IMR-90 (cell line): ENCODE measurements around the gene PAEP. TPM values are rescaled to one million over a fixed set of nuclear protein-coding genes. Genes with fewer than 3 reads are reported as not detected.

Source experiments
- ATAC-seq: fragments of 200-7000 bp; cut with Tn5 transposase; 2 replicates; pipeline ENCODE4 v1.9.1; 2020; ENCODE audit warnings: low read depth, mild to moderate bottlenecking, moderate library complexity
- BruUV-seq: library from RNA; stranded (reverse); fragments of 400-500 nt; replicated peaks from 2 replicates; lab custom pipeline; 2021; lab: Mats Ljungman, UMichigan
- CTCF ChIA-PET: fragments of 300-600 bp; formaldehyde crosslinking; extraction: SDS; loops from one replicate; lab custom pipeline; 2021; ENCODE audit warnings: antibody characterized with exemption; lab: Yijun Ruan, JAX
- POLR2A ChIA-PET: fragments of 300-600 bp; sonication (Branson Sonifier 250); formaldehyde crosslinking; loops from one replicate; lab custom pipeline; 2022; ENCODE audit warnings: antibody characterized with exemption; ENCODE audit not compliant: unreplicated experiment; lab: Charles Lee
- DNase-seq: peaks from one replicate; pipeline ENCODE4 v3.0.0; 2013
- H2AFZ ChIP-seq: replicated peaks from 2 replicates; pipeline ENCODE3; 2013; ENCODE audit warnings: low read length, mild to moderate bottlenecking; ENCODE audit not compliant: poor library complexity
- H2AK5ac ChIP-seq: 2 replicates; pipeline ENCODE4 v1.6.1; 2013; ENCODE audit warnings: low read depth, low read length, inconsistent platforms
- H2AK9ac ChIP-seq: replicated peaks from 2 replicates; pipeline ENCODE3; 2013; ENCODE audit warnings: mild to moderate bottlenecking, low read depth, low read length, moderate library complexity; ENCODE audit not compliant: poor library complexity
- H2BK120ac ChIP-seq: 2 replicates; pipeline ENCODE4 v1.6.1; 2013; ENCODE audit warnings: low read depth, low read length, inconsistent platforms
- H2BK15ac ChIP-seq: 3 replicates; pipeline ENCODE4 v1.6.1; 2013; ENCODE audit warnings: low read depth, low read length, inconsistent platforms
- H2BK20ac ChIP-seq: 2 replicates; pipeline ENCODE4 v1.6.1; 2013; ENCODE audit warnings: low read depth, mild to moderate bottlenecking, inconsistent platforms, low read length, moderate library complexity
- H2BK5ac ChIP-seq: 2 replicates; pipeline ENCODE4 v1.6.1; 2013; ENCODE audit warnings: mild to moderate bottlenecking, low read depth, low read length, inconsistent platforms; ENCODE audit not compliant: poor library complexity, severe bottlenecking
- H3K14ac ChIP-seq: replicated peaks from 2 replicates; pipeline ENCODE4 v1.6.1; 2013; ENCODE audit warnings: low read depth, low read length, inconsistent platforms
- H3K18ac ChIP-seq: 2 replicates; pipeline ENCODE4 v1.6.1; 2013; ENCODE audit warnings: low read depth, low read length, control low read depth
- H3K23ac ChIP-seq: 2 replicates; pipeline ENCODE4 v1.6.1; 2013; ENCODE audit warnings: low read depth, low read length, inconsistent platforms
- H3K27ac ChIP-seq: 2 replicates; pipeline ENCODE4 v1.5.1; 2013; ENCODE audit warnings: mild to moderate bottlenecking, control low read depth, low read length; ENCODE audit not compliant: insufficient read depth
- H3K27me3 ChIP-seq: 2 replicates; pipeline ENCODE4 v1.6.1; 2013; ENCODE audit warnings: low read length; ENCODE audit not compliant: control insufficient read depth, insufficient read depth
- H3K36me3 ChIP-seq: 2 replicates; pipeline ENCODE4 v1.6.1; 2013; ENCODE audit warnings: low read length, mixed read lengths; ENCODE audit not compliant: control insufficient read depth, insufficient read depth
- H3K4ac ChIP-seq: 2 replicates; pipeline ENCODE4 v1.6.1; 2013; ENCODE audit warnings: low read depth, low read length, inconsistent platforms
- H3K4me1 ChIP-seq: 2 replicates; pipeline ENCODE4 v1.6.1; 2013; ENCODE audit warnings: low read length, mixed read lengths; ENCODE audit not compliant: control insufficient read depth, insufficient read depth
- H3K4me2 ChIP-seq: 2 replicates; pipeline ENCODE4 v1.6.1; 2013; ENCODE audit warnings: low read depth, mild to moderate bottlenecking, control low read depth, low read length, moderate library complexity
- H3K4me3 ChIP-seq: 2 replicates; pipeline ENCODE4 v1.5.1; 2013; ENCODE audit warnings: low read depth, mild to moderate bottlenecking, control low read depth, low read length, moderate library complexity; ENCODE audit not compliant: insufficient read depth
- H3K56ac ChIP-seq: 2 replicates; pipeline ENCODE4 v1.6.1; 2013; ENCODE audit warnings: low read length, inconsistent platforms; ENCODE audit not compliant: insufficient read depth; ENCODE audit errors: extremely low read depth
- H3K79me1 ChIP-seq, 2 experiments: 2 replicates each; pipeline ENCODE4 v1.6.1; 2013; ENCODE audit warnings: low read length in 2 of 2, inconsistent platforms in 1 of 2, low read depth in 1 of 2
- H3K9ac ChIP-seq: 2 replicates; pipeline ENCODE4 v1.6.1; 2013; ENCODE audit warnings: low read depth, low read length, control low read depth
- H3K9me1 ChIP-seq: 2 replicates; pipeline ENCODE4 v1.6.1; 2013; ENCODE audit warnings: low read length, inconsistent platforms; ENCODE audit not compliant: insufficient read depth
- H3K9me3 ChIP-seq: 2 replicates; pipeline ENCODE4 v1.6.1; 2013; ENCODE audit warnings: low read length; ENCODE audit not compliant: control insufficient read depth, insufficient read depth
- H4K20me1 ChIP-seq: 2 replicates; pipeline ENCODE4 v1.6.1; 2013; ENCODE audit warnings: low read length, inconsistent platforms; ENCODE audit not compliant: insufficient read depth
- H4K5ac ChIP-seq: 2 replicates; pipeline ENCODE4 v1.6.1; 2013; ENCODE audit warnings: mild to moderate bottlenecking, low read depth, low read length, control low read depth
- H4K8ac ChIP-seq, 2 experiments: 2 replicates each; pipeline ENCODE4 v1.6.1; 2013; ENCODE audit warnings: low read depth in 2 of 2, low read length in 2 of 2, control low read depth in 1 of 2, inconsistent platforms in 1 of 2
- H4K91ac ChIP-seq: 2 replicates; pipeline ENCODE4 v1.6.1; 2013; ENCODE audit warnings: low read depth, low read length, inconsistent platforms; ENCODE audit not compliant: insufficient read depth
- CHD1 ChIP-seq: IDR thresholded peaks from 2 replicates; pipeline ENCODE4 v1.6.1; 2012; ENCODE audit warnings: low read depth, low read length, improper control_type of control experiment
- FOS ChIP-seq: fragments of 150-350 bp; IDR thresholded peaks from 2 replicates; pipeline ENCODE4 v1.6.1; 2016; ENCODE audit warnings: low read depth, low read length
- MAZ ChIP-seq: IDR thresholded peaks from 2 replicates; pipeline ENCODE4 v1.6.1; 2012; ENCODE audit warnings: low read depth, mild to moderate bottlenecking, low read length, improper control_type of control experiment, moderate library complexity, borderline replicate concordance
- MXI1 ChIP-seq: IDR thresholded peaks from 2 replicates; pipeline ENCODE4 v1.6.1; 2012; ENCODE audit warnings: low read depth, mild to moderate bottlenecking, low read length, moderate library complexity, borderline replicate concordance
- NFE2L2 ChIP-seq: fragments of 150-350 bp; IDR thresholded peaks from 2 replicates; pipeline ENCODE4 v1.6.1; 2016; ENCODE audit warnings: low read depth, mild to moderate bottlenecking, low read length
- POLR2A ChIP-seq: IDR thresholded peaks from 2 replicates; pipeline ENCODE4 v1.6.1; 2012; ENCODE audit warnings: mild to moderate bottlenecking, low read depth, low read length
- RAD21 ChIP-seq: IDR thresholded peaks from 2 replicates; pipeline ENCODE4 v1.6.1; 2012; ENCODE audit warnings: low read length, improper control_type of control experiment
- RFX5 ChIP-seq: IDR thresholded peaks from 2 replicates; pipeline ENCODE4 v1.8.0; 2012; ENCODE audit warnings: low read depth, mild to moderate bottlenecking, low read length, moderate library complexity
- SMC3 ChIP-seq: fragments of 150-350 bp; IDR thresholded peaks from 2 replicates; pipeline ENCODE4 v1.6.1; 2016; ENCODE audit warnings: low read depth, mild to moderate bottlenecking, antibody characterized with exemption, low read length, moderate library complexity
- WGBS, 2 experiments: methylation state at CpG; one replicate each; pipeline versions ENCODE4 v1.1.5 to v1.1.7; 2013; ENCODE audit warnings: missing lambda C conversion rate in 2 of 2; ENCODE audit not compliant: insufficient read length in 1 of 2; ENCODE audit errors: extremely low coverage in 2 of 2; 5-methylcytosine and 5-hydroxymethylcytosine counted together
- dilution Hi-C: fragments of 300-500 bp; cut with HindIII; formaldehyde crosslinking; loops from one replicate; pipeline ENCODE4 v1.14.3; 2018; ENCODE audit warnings: low sequenced_read_pairs; ENCODE audit not compliant: unreplicated experiment
- in situ Hi-C: fragments of 300-500 bp; cut with MboI; formaldehyde crosslinking; loops from 3 replicates; pipeline ENCODE4 v1.14.3; 2019; ENCODE audit warnings: low sequenced_read_pairs, inconsistent platforms, mixed read lengths
- intact Hi-C: fragments of 100-400 bp; cut with micrococcal nuclease; formaldehyde crosslinking; loops from 2 replicates; pipeline ENCODE4 v1.10.0; 2022
- polyA plus RNA-seq, 3 experiments: library from polyadenylated mRNA; depleted of rRNA; stranded (reverse); fragments of >200 nt; gene quantifications; 2 replicates each; pipeline ENCODE4 v1.2.3, GENCODE V29; 2012; ENCODE audit warnings: low replicate concordance in 1 of 3
- total RNA-seq: library from RNA; depleted of rRNA; stranded (reverse); fragments of >200 nt; gene quantifications from 2 replicates; pipeline ENCODE4 v1.2.3, GENCODE V29; 2012
- TF ChIP-seq, protein P1 (sequence below): conservative IDR thresholded peaks from 2 replicates; pipeline ENCODE4 v1.5.1; 2012; ENCODE audit warnings: mild to moderate bottlenecking, low read depth, low read length, improper control_type of control experiment

Gene PAEP
- total and polyA plus RNA-seq, 2 of the 4 experiments (the other 2 are of a cell fraction), result not detected

DNA sequence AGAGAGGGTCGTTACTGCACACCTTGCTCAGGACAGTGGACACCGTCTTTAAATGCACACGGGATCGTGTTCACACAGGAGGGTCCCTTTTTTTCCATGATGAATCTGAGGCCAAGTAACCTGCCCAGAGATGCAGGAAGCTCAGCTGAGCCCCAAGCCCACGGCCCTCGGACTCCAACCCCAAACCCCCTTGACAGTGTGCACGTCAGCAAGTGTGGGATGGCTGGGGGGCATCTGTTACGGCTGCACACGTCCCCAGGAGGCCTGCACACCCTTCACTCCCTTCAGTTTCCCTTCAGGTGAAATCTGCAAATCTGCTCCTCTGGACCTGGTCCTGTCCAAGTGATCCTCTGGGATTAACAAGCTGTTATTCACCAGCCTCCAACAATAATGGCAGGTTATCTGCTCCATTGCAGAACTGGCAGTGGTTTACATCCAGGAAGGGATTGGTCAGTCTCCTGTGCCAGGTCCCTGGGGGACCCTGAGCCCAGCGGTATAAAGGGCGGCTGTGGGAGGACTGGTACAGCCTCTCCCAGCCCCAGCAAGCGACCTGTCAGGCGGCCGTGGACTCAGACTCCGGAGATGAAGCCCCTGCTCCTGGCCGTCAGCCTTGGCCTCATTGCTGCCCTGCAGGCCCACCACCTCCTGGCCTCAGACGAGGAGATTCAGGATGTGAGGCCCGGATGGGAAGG, 40.5 kb upstream of the PAEP start, which contains the start of gene LCN1:
Gene LCN1 (plus strand): TSS at position 525 of the 692 bp plus-strand sequence. CDS start 58 bp downstream, at position 583.
- no peak within 1 kb of the TSS for H4K8ac ChIP-seq
- no peak within 1 kb of the TSS for H2BK20ac ChIP-seq
- no peak within 1 kb of the TSS for H2AK5ac ChIP-seq
- BruUV-seq, result no TSS peak
- ChIA-PET CTCF (no interaction called here), POLR2A (no interaction called here)
- H3K56ac ChIP-seq, result no peak within 1 kb of the TSS
- no peak within 1 kb of the TSS for H3K14ac ChIP-seq
- H2AK9ac ChIP-seq, result no peak within 1 kb of the TSS
- dilution Hi-C loops (no loop called here), in situ Hi-C loops (no loop called here), intact Hi-C loops (no loop called here)
- H3K9me1 ChIP-seq, result no peaks in the 10 kb centered on the region
- H2BK5ac ChIP-seq, result no peak within 1 kb of the TSS
- no peak within 1 kb of the TSS for H4K91ac ChIP-seq
- ATAC-seq (no peak), DNase-seq (no peak)
- H3K79me1 ChIP-seq, result no peaks in the 10 kb centered on the region
- H3K27ac ChIP-seq, result no peak within 1 kb of the TSS
- H4K20me1 ChIP-seq, result no peaks in the 10 kb centered on the region
- H3K9me3 ChIP-seq, result no peaks in the 10 kb centered on the region
- H3K27me3 ChIP-seq, result peaks cover 3% of the 10 kb centered on the region; the same call in 1 of the 2 replicates
- no peak within 1 kb of the TSS for H2BK120ac ChIP-seq
- no peak within 1 kb of the TSS for H3K9ac ChIP-seq
- H3K4ac ChIP-seq, result no peak within 1 kb of the TSS
- no peak within 1 kb of the TSS for H2AFZ ChIP-seq
- H3K18ac ChIP-seq, result no peak within 1 kb of the TSS
- H2BK15ac ChIP-seq, result no peak within 1 kb of the TSS
- no peak within 1 kb of the TSS for H3K4me2 ChIP-seq
- H3K36me3 ChIP-seq, result no peaks in the 10 kb centered on the region
- WGBS, 2 experiments, result 85% methylated on average over 4 of the region's 18 CpGs; no CpG with 5 or more reads in 1 of the 2 experiments
- no peak within 1 kb of the TSS for H3K23ac ChIP-seq
- H3K4me1 ChIP-seq, result no peaks in the 10 kb centered on the region
- no peak within 1 kb of the TSS for H4K5ac ChIP-seq
- TF ChIP-seq RFX5 (no peak), NFE2L2 (no peak), FOS (no peak), CHD1 (no peak), SMC3 (no peak), MXI1 (no peak), POLR2A (no peak), MAZ (no peak), RAD21 (no peak)
- TF ChIP-seq, protein P1, sequence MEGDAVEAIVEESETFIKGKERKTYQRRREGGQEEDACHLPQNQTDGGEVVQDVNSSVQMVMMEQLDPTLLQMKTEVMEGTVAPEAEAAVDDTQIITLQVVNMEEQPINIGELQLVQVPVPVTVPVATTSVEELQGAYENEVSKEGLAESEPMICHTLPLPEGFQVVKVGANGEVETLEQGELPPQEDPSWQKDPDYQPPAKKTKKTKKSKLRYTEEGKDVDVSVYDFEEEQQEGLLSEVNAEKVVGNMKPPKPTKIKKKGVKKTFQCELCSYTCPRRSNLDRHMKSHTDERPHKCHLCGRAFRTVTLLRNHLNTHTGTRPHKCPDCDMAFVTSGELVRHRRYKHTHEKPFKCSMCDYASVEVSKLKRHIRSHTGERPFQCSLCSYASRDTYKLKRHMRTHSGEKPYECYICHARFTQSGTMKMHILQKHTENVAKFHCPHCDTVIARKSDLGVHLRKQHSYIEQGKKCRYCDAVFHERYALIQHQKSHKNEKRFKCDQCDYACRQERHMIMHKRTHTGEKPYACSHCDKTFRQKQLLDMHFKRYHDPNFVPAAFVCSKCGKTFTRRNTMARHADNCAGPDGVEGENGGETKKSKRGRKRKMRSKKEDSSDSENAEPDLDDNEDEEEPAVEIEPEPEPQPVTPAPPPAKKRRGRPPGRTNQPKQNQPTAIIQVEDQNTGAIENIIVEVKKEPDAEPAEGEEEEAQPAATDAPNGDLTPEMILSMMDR, result no peak
- no peak within 1 kb of the TSS for H3K4me3 ChIP-seq
